HepG2 (cell line): ENCODE data around the gene CCL17. TPM values are rescaled to one million over a fixed set of nuclear protein-coding genes. Genes with fewer than 3 reads are reported as not detected.

ENCODE experiments used
- ATAC-seq: fragments of 200-7000 bp; cut with Tn5 transposase; 3 replicates; pipeline ENCODE4 v1.9.1; 2020; ENCODE audit warnings: mild to moderate bottlenecking, moderate library complexity
- BruUV-seq: library from RNA; stranded (reverse); fragments of 400-500 nt; replicated peaks from 2 replicates; lab custom pipeline; 2021; lab: Mats Ljungman, UMichigan
- CTCF ChIA-PET: fragments of 300-600 bp; formaldehyde crosslinking; extraction: SDS; loops from one replicate; lab custom pipeline; 2021; ENCODE audit warnings: low total read pairs, inconsistent platforms, low intra/inter-chr PET ratio; lab: Yijun Ruan, JAX
- POLR2A ChIA-PET: fragments of 350-600 bp; sonication (Branson Sonifier 250); formaldehyde crosslinking; loops from one replicate; lab custom pipeline; 2020; ENCODE audit warnings: antibody characterized with exemption, inconsistent platforms; lab: Yijun Ruan, JAX
- DNase-seq: peaks from one replicate; pipeline ENCODE4 v3.0.0-alpha.2; 2015; ENCODE audit warnings: low spot score
- FAIRE-seq: peaks from 3 replicates; lab custom pipeline; 2011; peaks lifted over from hg19 to GRCh38; lab: Jason Lieb, UNC
- H2AFZ ChIP-seq: one replicate; pipeline ENCODE4 v1.6.1; 2011; ENCODE audit warnings: low read length, inconsistent platforms
- H3K27ac ChIP-seq: fragments of 300-600 bp; 3 replicates; pipeline ENCODE4 v1.8.0; 2011; ENCODE audit warnings: mixed run types, mild to moderate bottlenecking, mixed read lengths, low read length, inconsistent platforms; ENCODE audit not compliant: insufficient read depth; ENCODE audit errors: extremely low read length
- H3K27me3 ChIP-seq, 2 experiments: fragments of 200-600 bp in 1 of 2; 2 replicates in 1 of 2; 3 replicates in 1 of 2; pipeline versions ENCODE4 v1.6.0 to v1.8.0; 2011; ENCODE audit warnings: low read length in 2 of 2, mild to moderate bottlenecking in 2 of 2, moderate library complexity in 2 of 2, inconsistent platforms in 1 of 2; ENCODE audit not compliant: insufficient read depth in 2 of 2, control insufficient read depth in 1 of 2
- H3K36me3 ChIP-seq, 2 experiments: fragments of 200-600 bp in 1 of 2; replicated peaks in 1 of 2; 2 replicates in 1 of 2; 3 replicates in 1 of 2; pipeline versions ENCODE4 v1.5.1 to v1.8.0; 2011; ENCODE audit warnings: low read length in 2 of 2, inconsistent platforms in 1 of 2; ENCODE audit not compliant: insufficient read depth in 2 of 2, control insufficient read depth in 1 of 2
- H3K4me1 ChIP-seq: 2 replicates; pipeline ENCODE4 v1.5.1; 2012; ENCODE audit warnings: low read length, inconsistent platforms; ENCODE audit not compliant: insufficient read depth
- H3K4me2 ChIP-seq: 2 replicates; pipeline ENCODE4 v1.6.0; 2011; ENCODE audit warnings: low read depth, low read length, inconsistent platforms
- H3K4me3 ChIP-seq, 3 experiments: fragments of 200-600 bp in 1 of 3; sonication (generic), shearing (Covaris generic) in 1 of 3; replicated peaks in 1 of 3; 2 replicates each; pipeline ENCODE4 v1.5.1; 2011 to 2016; ENCODE audit warnings: low read length in 3 of 3, inconsistent platforms in 2 of 3, low read depth in 2 of 3, mild to moderate bottlenecking in 2 of 3, control low read depth in 1 of 3, mixed read lengths in 1 of 3; ENCODE audit not compliant: insufficient read depth in 1 of 3
- H3K79me2 ChIP-seq: one replicate; pipeline ENCODE4 v1.6.1; 2011; ENCODE audit warnings: low read length, inconsistent platforms; ENCODE audit not compliant: insufficient read depth
- H3K9ac ChIP-seq: 2 replicates; pipeline ENCODE4 v1.6.0; 2011; ENCODE audit warnings: mild to moderate bottlenecking, low read depth, low read length, inconsistent platforms; ENCODE audit not compliant: insufficient read depth
- H3K9me3 ChIP-seq: 2 replicates; pipeline ENCODE4 v1.5.1; 2012; ENCODE audit warnings: mild to moderate bottlenecking, low read length
- H4K20me1 ChIP-seq: 2 replicates; pipeline ENCODE4 v1.6.0; 2011; ENCODE audit warnings: inconsistent platforms, mild to moderate bottlenecking, low read length, moderate library complexity; ENCODE audit not compliant: insufficient read depth
- MYNN ChIP-seq: sonication (generic); formaldehyde crosslinking; IDR thresholded peaks from 2 replicates; pipeline ENCODE4 v1.4.0; 2020; ENCODE audit warnings: mild to moderate bottlenecking, low read depth, missing genetic modification reagents
- NFYB ChIP-seq: sonication (generic); formaldehyde crosslinking; IDR thresholded peaks from 2 replicates; pipeline ENCODE4 v1.4.0; 2020; ENCODE audit warnings: missing genetic modification reagents
- POLR2A ChIP-seq, 2 experiments: IDR thresholded peaks; 2 replicates each; pipeline ENCODE4 v1.6.1; 2011; ENCODE audit warnings: low read depth in 2 of 2, low read length in 2 of 2, mild to moderate bottlenecking in 1 of 2, moderate library complexity in 1 of 2; ENCODE audit not compliant: insufficient read depth in 1 of 2
- RNF2 ChIP-seq: fragments of 450-650 bp; conservative IDR thresholded peaks from 2 replicates; pipeline ENCODE4 v1.6.1; 2016; ENCODE audit warnings: low read depth
- RXRB ChIP-seq: IDR thresholded peaks from 2 replicates; pipeline ENCODE4 v1.6.1; 2016; ENCODE audit warnings: borderline replicate concordance, missing genetic modification reagents, missing compliant biosample characterization
- ZNF143 ChIP-seq: sonication (generic); formaldehyde crosslinking; IDR thresholded peaks from 2 replicates; pipeline ENCODE4 v1.4.0; 2020; ENCODE audit warnings: missing genetic modification reagents
- ZNF343 ChIP-seq: sonication (generic); formaldehyde crosslinking; IDR thresholded peaks from 2 replicates; pipeline ENCODE4 v1.4.0; 2020; ENCODE audit warnings: mild to moderate bottlenecking, missing genetic modification reagents
- ZNF616 ChIP-seq: sonication (generic); formaldehyde crosslinking; IDR thresholded peaks from 2 replicates; pipeline ENCODE4 v1.5.0; 2020; ENCODE audit warnings: low read depth, mild to moderate bottlenecking, missing genetic modification reagents
- ZNF703 ChIP-seq: sonication (generic); formaldehyde crosslinking; IDR thresholded peaks from 2 replicates; pipeline ENCODE4 v1.5.1; 2020; ENCODE audit warnings: missing genetic modification reagents, mild to moderate bottlenecking, moderate library complexity, borderline replicate concordance
- ZSCAN20 ChIP-seq: sonication (generic); formaldehyde crosslinking; IDR thresholded peaks from 2 replicates; pipeline ENCODE4 v1.4.0; 2020; ENCODE audit warnings: missing genetic modification reagents, mild to moderate bottlenecking, borderline replicate concordance
- WGBS: methylation state at CpG from one replicate; pipeline ENCODE4 v1.1.6; 2017; ENCODE audit warnings: low lambda C conversion rate; 5-methylcytosine and 5-hydroxymethylcytosine counted together
- in situ Hi-C: cut with HindIII; loops from 2 replicates; pipeline ENCODE4 v1.10.0; 2017; ENCODE audit warnings: low pct_unique_long_range_greater_than_20kb; ENCODE audit not compliant: extremely low pct_ligation_motif_present
- intact Hi-C: fragments of 100-400 bp; cut with micrococcal nuclease; formaldehyde crosslinking; loops from one replicate; pipeline ENCODE4 v1.10.0; 2022; ENCODE audit not compliant: unreplicated experiment
- polyA plus RNA-seq, 8 experiments: library from polyadenylated mRNA; depleted of rRNA in 3 of 8; stranded (reverse) in 7 of 8; unstranded in 1 of 8; fragments of >200 nt; fragmentation: Illumina TruSeq in 4 of 8; extraction: Trizol in 4 of 8; gene quantifications; 2 replicates each; pipeline versions ENCODE4 v1.2.1 to v1.2.3, GENCODE V29; 2011 to 2016; ENCODE audit warnings: low read depth in 4 of 8, missing spikeins in 1 of 8, mixed read lengths in 1 of 8; ENCODE audit not compliant: insufficient read depth in 1 of 8
- total RNA-seq, 5 experiments: library from RNA; depleted of rRNA; stranded (reverse); fragments of >200 nt; fragmentation: Illumina TruSeq; extraction: Trizol; gene quantifications; 2 replicates each; pipeline ENCODE4 v1.2.3, GENCODE V29; 2016; ENCODE audit warnings: low read depth in 1 of 5
- TF ChIP-seq, protein P1 (sequence below): sonication (generic); formaldehyde crosslinking; IDR thresholded peaks from 2 replicates; pipeline ENCODE4 v1.4.0; 2020; ENCODE audit warnings: missing genetic modification reagents
- TF ChIP-seq, protein P2 (sequence below): sonication (generic); formaldehyde crosslinking; IDR thresholded peaks from 2 replicates; pipeline ENCODE4 v1.8.0; 2022; ENCODE audit warnings: mild to moderate bottlenecking, missing genetic modification reagents; ENCODE audit not compliant: insufficient replicate concordance
- TF ChIP-seq, protein P3 (sequence below): sonication (generic); formaldehyde crosslinking; IDR thresholded peaks from 2 replicates; pipeline ENCODE4 v1.5.0; 2020; ENCODE audit warnings: missing genetic modification reagents, mild to moderate bottlenecking, borderline replicate concordance
- TF ChIP-seq, protein P4 (sequence below): sonication (generic); formaldehyde crosslinking; IDR thresholded peaks from 2 replicates; pipeline ENCODE4 v1.8.0; 2022; ENCODE audit warnings: mild to moderate bottlenecking, missing genetic modification reagents, borderline replicate concordance

Gene CCL17
- total and polyA plus RNA-seq, 2 of the 13 experiments (the other 11 are each of a cell fraction or from before 2014, with no cell fraction given) = not detected

DNA sequence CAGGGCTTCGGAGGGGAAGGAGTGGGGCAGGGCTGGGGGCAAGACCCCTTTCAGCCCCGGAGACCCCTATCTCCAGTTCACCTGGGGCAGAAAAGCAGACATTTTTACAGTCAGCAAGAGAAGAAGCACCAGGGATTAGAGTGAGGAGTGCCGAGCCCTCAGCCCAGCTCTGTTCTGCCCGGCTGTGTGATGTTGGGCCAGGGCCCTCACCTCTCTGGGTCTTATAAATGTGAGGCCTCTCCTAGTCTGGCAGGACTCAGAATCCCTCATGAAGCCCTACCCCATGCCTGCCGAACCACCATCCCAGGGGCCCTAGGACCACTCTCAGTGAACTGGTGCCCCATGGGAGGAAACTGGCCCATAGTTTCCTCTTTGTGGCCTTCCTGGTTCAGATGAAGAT, 19.5 kb upstream of the CCL17 start (continued):
- TF ChIP-seq POLR2A (IDR thresholded peaks at IDR 0.05; ENCODE audit: insufficient read depth in 1 of 2, low read depth in 2 of 2, low read length in 2 of 2) (0 out of 4 replicates have a peak, but pooled peaks of 1 of the 2 experiments have one; percentile 22), RXRB (CRISPR knock-in tag) (no peak)
- TF ChIP-seq, protein P1, sequence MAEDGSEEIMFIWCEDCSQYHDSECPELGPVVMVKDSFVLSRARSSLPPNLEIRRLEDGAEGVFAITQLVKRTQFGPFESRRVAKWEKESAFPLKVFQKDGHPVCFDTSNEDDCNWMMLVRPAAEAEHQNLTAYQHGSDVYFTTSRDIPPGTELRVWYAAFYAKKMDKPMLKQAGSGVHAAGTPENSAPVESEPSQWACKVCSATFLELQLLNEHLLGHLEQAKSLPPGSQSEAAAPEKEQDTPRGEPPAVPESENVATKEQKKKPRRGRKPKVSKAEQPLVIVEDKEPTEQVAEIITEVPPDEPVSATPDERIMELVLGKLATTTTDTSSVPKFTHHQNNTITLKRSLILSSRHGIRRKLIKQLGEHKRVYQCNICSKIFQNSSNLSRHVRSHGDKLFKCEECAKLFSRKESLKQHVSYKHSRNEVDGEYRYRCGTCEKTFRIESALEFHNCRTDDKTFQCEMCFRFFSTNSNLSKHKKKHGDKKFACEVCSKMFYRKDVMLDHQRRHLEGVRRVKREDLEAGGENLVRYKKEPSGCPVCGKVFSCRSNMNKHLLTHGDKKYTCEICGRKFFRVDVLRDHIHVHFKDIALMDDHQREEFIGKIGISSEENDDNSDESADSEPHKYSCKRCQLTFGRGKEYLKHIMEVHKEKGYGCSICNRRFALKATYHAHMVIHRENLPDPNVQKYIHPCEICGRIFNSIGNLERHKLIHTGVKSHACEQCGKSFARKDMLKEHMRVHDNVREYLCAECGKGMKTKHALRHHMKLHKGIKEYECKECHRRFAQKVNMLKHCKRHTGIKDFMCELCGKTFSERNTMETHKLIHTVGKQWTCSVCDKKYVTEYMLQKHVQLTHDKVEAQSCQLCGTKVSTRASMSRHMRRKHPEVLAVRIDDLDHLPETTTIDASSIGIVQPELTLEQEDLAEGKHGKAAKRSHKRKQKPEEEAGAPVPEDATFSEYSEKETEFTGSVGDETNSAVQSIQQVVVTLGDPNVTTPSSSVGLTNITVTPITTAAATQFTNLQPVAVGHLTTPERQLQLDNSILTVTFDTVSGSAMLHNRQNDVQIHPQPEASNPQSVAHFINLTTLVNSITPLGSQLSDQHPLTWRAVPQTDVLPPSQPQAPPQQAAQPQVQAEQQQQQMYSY (CRISPR knock-in tag) = 0 out of 2 replicates have a peak, but pooled peaks have one; percentile 4

DNA sequence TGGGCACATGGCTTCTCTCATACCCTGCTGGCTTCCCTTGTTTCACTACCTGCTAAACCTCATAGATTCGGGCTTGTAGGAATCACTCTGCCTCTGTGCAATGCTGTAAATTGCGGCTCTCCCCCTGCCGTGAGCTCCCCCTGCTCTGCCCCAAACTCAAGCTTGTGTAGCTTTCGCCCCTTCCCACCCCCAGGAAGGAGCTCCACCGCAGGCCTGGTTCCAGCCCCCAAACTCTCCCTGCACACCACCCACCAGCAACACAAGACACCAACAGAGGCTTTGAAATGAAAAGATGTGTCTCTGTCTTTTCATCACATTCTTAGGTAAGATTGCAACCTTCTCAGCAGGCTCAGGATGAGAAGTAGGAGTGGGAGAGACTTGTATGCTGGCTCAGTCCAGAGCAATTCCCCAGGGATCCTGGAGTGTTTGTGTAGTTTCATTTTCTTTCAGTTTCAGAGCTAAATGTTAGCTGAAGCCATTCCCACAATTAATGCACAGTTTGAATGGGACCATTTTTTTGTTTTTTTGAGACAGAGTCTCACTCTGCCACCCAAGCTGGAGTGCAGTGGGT, 18.1 kb upstream of the CCL17 start:
- H3K36me3 ChIP-seq = peaks cover 12 to 19% of the 10 kb centered on the region in 2 experiments; a peak in 4 of 5 replicates
- H3K4me3 ChIP-seq = no peak overlapping the region
- no peaks in the 10 kb centered on the region for H4K20me1 ChIP-seq
- intact Hi-C loops = no loop called here
- peaks cover 1 to 10% of the 10 kb centered on the region in 2 experiments; a peak in 2 of 5 replicates for H3K27me3 ChIP-seq
- WGBS = 55% methylated on average over 5 of the region's 5 CpGs
- no peak overlapping the region for H3K27ac ChIP-seq
- in situ Hi-C loops = no loop called here
- H3K4me2 ChIP-seq = peak overlapping the region; percentile 1; the same call in 1 of the 2 replicates
- FAIRE-seq = no peak
- no peak overlapping the region for H3K9ac ChIP-seq
- DNase-seq = no peak
- no peak overlapping the region for H2AFZ ChIP-seq
- H3K4me1 ChIP-seq = peaks cover 56% of the 10 kb centered on the region
- ChIA-PET POLR2A (interaction anchor here (3.2 to 3.8 kb wide), 2 partner anchors 14 to 31 kb away, joined by 15 to 34 read pairs; partner anchors contain the start of gene CX3CL1), CTCF (no interaction called here)
- ATAC-seq = no peak
- no TSS peak for BruUV-seq
- H3K9me3 ChIP-seq = no peaks in the 10 kb centered on the region
- no peaks in the 10 kb centered on the region for H3K79me2 ChIP-seq
- TF ChIP-seq ZNF143 (CRISPR knock-in tag) (no peak), ZNF343 (CRISPR knock-in tag) (no peak), MYNN (CRISPR knock-in tag) (no peak), ZNF616 (no peak), ZSCAN20 (CRISPR knock-in tag) (no peak), RNF2 (no peak), ZNF703 (CRISPR knock-in tag) (no peak), NFYB (CRISPR knock-in tag) (no peak)
- TF ChIP-seq, protein P2, sequence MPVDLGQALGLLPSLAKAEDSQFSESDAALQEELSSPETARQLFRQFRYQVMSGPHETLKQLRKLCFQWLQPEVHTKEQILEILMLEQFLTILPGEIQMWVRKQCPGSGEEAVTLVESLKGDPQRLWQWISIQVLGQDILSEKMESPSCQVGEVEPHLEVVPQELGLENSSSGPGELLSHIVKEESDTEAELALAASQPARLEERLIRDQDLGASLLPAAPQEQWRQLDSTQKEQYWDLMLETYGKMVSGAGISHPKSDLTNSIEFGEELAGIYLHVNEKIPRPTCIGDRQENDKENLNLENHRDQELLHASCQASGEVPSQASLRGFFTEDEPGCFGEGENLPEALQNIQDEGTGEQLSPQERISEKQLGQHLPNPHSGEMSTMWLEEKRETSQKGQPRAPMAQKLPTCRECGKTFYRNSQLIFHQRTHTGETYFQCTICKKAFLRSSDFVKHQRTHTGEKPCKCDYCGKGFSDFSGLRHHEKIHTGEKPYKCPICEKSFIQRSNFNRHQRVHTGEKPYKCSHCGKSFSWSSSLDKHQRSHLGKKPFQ (CRISPR knock-in tag) = no peak
- TF ChIP-seq, protein P3, sequence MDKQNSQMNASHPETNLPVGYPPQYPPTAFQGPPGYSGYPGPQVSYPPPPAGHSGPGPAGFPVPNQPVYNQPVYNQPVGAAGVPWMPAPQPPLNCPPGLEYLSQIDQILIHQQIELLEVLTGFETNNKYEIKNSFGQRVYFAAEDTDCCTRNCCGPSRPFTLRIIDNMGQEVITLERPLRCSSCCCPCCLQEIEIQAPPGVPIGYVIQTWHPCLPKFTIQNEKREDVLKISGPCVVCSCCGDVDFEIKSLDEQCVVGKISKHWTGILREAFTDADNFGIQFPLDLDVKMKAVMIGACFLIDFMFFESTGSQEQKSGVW = no peak
- TF ChIP-seq, protein P4, sequence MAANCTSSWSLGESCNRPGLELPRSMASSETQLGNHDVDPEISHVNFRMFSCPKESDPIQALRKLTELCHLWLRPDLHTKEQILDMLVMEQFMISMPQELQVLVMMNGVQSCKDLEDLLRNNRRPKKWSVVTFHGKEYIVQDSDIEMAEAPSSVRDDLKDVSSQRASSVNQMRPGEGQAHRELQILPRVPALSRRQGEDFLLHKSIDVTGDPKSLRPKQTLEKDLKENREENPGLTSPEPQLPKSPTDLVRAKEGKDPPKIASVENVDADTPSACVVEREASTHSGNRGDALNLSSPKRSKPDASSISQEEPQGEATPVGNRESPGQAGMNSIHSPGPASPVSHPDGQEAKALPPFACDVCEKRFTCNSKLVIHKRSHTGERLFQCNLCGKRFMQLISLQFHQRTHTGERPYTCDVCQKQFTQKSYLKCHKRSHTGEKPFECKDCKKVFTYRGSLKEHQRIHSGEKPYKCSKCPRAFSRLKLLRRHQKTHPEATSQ (CRISPR knock-in tag) = no peak
